ENCODE results near the gene SNX33.
"Not testable (repeated sequence)": the region's sequence is repeated elsewhere in the genome, so short reads cannot be mapped to it uniquely, and the experiment has no call there.

SNX33 gene

GRCh38 chr15:75683646-75684312, 36.1 kb downstream of the SNX33 start:
- peak; percentile 19 for DNase-seq (ENCODE audit: low read depth)

DNA sequence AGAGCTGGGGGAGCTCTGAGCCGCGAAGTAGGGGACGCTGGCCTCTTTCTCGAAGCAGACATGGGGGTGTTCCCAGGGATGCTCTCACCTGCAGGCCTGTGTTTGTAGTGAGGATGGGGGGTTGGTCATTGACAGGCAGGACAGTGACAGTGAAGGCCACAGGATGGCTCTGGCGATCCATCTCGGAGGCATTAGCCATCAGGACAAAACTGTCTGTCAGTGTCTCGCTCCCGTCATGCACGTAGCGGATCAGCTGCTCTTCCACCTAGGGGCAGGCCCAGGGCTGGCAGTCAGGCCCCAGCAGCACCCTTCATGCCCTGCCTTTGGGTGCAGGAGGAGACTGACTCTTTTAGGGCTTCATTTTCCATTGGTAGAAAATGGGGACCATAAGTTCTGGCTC, 36.9 kb downstream of the SNX33 start:
- no peak for DNase-seq (ENCODE audit: low read depth)

- DNase-seq (ENCODE audit: low read depth) = no peak
Measured at GRCh38 chr15:75685195-75685594, 37.5 kb downstream of the SNX33 start.

DNA sequence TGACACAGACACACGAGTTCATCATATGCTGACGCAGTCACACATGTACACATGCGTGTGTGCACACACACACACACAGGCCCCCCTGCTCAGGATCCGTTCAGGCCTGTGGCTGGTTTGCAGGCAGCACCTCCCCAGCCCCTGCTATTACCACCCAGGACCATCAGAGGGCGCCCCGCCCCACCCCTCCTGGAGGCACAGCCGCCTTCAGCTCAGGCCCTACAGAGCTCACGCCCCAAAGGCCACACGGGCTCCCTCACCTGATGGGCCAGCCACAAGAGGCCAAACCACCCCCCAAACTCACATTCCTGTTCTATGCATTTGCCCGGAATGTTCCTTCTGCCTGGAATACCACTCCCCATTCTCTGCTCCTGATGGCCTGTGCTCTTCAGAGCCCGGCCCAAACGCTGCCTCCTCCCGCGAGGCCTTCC, 38.5 kb downstream of the SNX33 start:
- DNase-seq (ENCODE audit: low read depth) = peak; percentile 37

DNA sequence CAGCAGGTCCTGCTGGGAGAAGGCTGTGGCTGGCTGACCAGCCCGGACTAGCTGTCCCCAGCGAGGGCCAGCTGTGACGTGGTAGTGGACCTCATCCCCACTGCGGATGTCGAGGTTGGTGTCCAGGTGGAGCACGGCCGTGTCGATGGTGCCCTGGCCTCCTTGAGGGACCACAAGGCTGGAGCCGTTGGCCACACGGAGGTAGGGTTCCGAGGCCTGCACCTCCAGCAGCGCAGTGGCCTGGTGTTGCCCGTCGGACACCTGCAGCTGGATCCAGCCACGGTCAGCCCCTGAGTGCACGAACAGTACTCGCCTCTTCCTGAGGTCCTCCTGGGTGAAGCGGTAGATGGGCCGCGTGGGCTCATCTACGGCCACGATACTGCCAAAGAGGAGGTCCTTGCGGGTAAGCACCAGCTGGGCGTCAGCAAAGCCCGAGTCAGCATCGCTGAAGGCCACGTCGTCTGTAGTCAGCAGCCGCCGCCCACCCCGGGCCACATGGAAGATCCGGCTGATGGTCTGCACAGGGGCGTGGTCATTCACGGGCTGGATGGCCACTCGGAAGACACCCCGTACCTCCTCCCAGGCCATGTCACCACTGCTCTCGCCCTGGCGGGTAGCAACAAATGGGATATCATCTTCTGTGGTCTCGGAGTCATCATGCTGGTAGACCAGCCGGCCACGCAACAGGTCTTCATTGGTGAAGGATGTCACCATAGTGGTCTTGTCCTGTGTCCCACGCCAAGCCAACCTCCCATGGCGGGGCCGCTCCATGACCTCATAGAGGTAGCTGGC, 40.0 kb downstream of the SNX33 start:
- DNase-seq (ENCODE audit: low read depth) = no peak

- DNase-seq (ENCODE audit: low read depth) = no peak
Measured at GRCh38 chr15:75688278-75688557, 40.5 kb downstream of the SNX33 start.

DNA sequence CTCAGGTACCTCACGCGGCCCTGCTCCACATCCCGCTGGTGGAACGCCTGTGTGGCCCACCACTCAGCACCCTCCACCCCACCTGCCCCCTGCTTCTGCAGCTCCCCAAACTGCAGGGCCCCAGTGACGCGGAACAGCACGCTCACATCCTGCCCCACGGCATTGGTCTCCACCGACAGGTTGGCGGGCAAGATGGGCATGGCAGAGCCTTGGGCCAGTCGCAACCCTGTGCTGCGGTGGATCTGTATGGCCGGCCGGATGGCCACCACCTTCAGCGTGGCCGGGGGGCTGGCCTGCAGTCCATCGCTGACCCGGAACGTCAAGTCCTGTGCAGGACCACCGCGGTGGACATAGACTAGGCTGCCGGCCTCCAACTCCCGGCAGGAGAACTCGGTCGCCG, 41.1 kb downstream of the SNX33 start:
- DNase-seq (ENCODE audit: low read depth) = no peak

DNA sequence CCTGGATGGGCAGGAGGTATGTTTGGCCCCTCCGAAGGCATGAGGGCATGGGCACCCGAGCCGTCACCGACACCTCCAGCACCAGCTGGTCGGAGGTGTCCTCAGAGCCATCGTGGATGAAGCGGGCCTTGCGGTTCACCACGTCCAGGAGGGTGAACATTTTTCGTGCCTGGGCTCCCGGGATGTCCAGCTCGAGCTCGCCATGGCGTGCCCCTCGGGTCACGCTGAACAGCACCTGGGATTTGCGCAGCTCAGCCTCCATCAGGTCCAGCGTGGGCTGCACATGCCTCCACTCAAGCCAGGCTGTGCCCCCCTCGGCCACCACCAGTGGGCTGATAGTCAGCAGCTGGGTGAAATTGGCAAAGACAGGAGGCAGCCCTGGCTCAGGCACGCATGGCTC, 41.7 kb downstream of the SNX33 start:
- not testable (repeated sequence) for DNase-seq (ENCODE audit: low read depth)

DNA sequence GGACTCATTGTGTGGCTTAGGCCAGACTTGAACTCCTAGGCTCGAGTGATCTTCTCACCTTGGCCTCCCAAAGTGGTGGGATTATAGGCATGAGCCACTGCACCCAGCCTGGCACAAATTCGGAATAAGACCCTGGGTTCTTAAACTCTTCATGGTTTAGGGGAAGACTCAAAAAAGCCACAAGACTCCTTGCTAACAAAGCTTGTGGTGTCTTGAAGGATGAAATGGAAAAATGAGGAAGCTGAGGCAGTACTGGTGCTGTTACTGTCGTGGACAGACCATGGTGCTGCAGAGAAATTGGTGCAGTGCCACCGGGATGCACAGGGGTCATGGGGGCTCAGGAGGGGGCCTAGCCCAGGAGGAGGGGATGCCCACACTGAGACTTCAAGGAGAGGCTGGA, 44.6 kb downstream of the SNX33 start:
- DNase-seq (ENCODE audit: low read depth) = not testable (repeated sequence)

- not testable (repeated sequence) for DNase-seq (ENCODE audit: low read depth)
Measured at GRCh38 chr15:75693028-75693427, 45.3 kb downstream of the SNX33 start.

DNA sequence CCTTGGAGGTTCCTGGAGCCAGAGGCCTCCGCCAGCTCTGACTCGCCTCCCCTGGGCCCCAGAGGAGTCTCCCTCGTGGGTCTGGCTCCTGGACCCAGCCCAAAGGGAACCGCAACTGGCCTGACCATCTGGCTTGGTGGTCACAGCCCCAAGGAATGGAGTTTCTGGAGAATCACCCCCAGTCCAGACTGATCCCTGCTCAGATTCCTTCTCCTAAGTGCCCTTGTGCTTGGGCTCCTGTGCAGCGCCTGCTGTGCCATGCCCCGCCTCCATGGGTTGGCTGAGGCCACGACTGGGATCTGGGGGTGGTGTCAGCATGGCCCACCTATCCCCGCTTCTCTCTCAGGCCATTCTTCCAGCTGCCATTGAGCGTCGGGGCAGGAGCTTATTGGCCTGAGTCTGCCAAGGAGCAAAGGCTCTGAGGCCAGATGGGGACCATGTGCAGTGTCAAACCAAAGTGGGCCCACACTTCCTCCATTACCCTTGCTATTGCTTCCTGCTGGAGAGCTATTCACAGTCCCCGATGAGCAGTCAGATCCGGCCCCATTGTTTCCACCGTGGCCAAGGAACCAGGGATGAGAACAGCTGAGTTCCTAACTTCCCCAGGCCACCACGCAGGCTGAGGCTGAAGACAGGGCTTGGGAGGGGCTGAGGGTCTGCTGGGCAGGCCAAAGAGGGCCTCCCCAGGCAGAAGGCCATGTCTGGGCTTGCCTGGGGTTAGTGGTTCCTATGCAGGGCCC, 46.0 kb downstream of the SNX33 start:
- DNase-seq (ENCODE audit: low read depth) = no peak

- DNase-seq (ENCODE audit: low read depth) = no peak
Measured at GRCh38 chr15:75694241-75695182, 46.8 kb downstream of the SNX33 start.

DNA sequence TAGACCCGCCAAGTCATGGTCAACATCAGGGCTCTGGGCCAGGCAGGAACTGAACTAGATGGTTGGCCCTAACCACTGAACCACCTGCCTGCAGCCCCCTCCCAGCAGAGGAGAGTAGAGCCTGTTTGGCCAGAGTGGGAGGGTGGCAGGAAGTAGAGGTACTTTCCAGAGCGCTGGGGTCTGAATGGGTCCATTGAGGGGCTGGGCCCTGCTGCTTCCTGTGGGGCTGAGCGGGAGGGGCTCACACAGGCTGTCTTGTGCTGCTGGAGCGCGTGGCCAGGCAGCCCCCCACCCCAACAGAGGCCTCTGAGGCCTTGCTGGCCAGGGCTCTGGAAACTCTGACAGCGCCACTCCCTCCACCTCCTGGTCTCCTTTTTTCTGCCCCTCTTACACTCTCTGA, 47.5 kb downstream of the SNX33 start:
- DNase-seq (ENCODE audit: low read depth) = no peak

GRCh38 chr15:75695634-75696310, 48.1 kb downstream of the SNX33 start:
- no peak for DNase-seq (ENCODE audit: low read depth)

- no peak for DNase-seq (ENCODE audit: low read depth)
Measured at GRCh38 chr15:75696311-75696720, 48.6 kb downstream of the SNX33 start.

GRCh38 chr15:75696854-75697259, 49.1 kb downstream of the SNX33 start:
- DNase-seq (ENCODE audit: low read depth) = no peak

DNA sequence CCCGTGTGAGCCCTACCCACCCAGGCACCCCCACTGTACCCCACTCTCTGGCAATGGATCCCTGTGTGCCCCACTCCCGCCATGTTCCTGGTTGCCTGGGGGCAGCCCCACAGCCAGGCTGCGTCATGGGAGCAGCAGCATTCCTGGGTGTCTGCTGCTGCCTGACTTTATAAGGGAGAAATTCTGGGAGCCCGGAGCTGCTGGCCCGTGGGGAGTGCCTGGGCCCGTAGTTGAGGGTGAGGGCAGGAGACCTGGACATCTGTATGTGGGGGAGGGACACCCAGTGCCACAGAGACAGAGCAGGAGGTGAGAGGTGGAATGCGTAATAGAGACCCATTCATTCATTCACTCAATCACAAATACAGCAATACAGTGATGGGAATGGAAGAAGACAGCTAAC, 49.8 kb downstream of the SNX33 start:
- no peak for DNase-seq (ENCODE audit: low read depth)

- not testable (repeated sequence) for DNase-seq (ENCODE audit: low read depth)
Measured at GRCh38 chr15:75697974-75698747, 50.4 kb downstream of the SNX33 start.

DNA sequence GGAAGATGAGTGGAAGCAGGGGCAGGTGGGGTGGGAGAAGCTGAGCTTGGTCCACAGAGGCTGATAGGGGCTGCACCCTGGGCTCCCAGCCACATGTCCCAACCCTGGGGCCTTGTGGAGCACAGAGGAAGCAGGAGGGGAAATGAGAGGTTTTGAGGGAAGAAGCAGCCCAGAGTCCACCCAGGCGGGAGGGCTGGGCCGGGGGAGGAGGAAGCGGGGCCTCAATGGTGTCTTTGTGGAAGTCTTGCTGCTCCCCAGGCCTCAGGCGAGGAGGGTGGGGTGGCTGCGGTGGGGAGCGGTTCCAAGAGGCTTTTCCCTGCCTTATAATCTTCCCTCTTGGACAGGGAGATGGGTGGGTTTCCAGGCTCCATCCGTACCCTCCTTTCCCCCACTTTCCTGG, 51.8 kb downstream of the SNX33 start:
- DNase-seq (ENCODE audit: low read depth) = not testable (repeated sequence)

All from T-helper 22 cell (primary cell).